ENCODE measurements around the gene P2RY6. TPM values are rescaled to one million over a fixed set of nuclear protein-coding genes. Genes with fewer than 3 reads are reported as not detected.

P2RY6 gene
- total and polyA plus RNA-seq, 2 of the 8 experiments (the other 6 are each of a cell fraction or from before 2014, with no cell fraction given), result 0.15 TPM; not detected in 1

- Histone ChIP-seq H3K4me1 (replicated peaks in 1 of 4; ENCODE audit: control insufficient read depth in 3 of 4, insufficient read depth in 4 of 4, low read length in 3 of 4) (peaks cover 3 to 20% (median 8%) of the 10 kb centered on the region in 4 experiments; a peak in 6 of 7 replicates), H3K4me3 (ENCODE audit: extremely low read depth in 1 of 4, insufficient read depth in 2 of 4, low read depth in 3 of 4, low read length in 4 of 4) (peak within 1 kb of the TSS; percentile 57 to 88 (median 84)), H2BK15ac (ENCODE audit: low read length) (peak within 1 kb of the TSS; percentile 72; the same call in 1 of the 2 replicates), H3K9ac (replicated peaks in 1 of 4; ENCODE audit: extremely low read depth in 1 of 4, low read depth in 3 of 4, low read length in 3 of 4) (peak within 1 kb of the TSS; percentile 3 to 52 (median 38); a peak in 6 of 7 replicates), H2BK20ac (ENCODE audit: low read length) (no peak within 1 kb of the TSS; the same call in 1 of the 2 replicates), H3K18ac (ENCODE audit: extremely low read depth, low read length) (peak within 1 kb of the TSS; percentile 71), H3K23me2 (ENCODE audit: low read depth, low read length) (peaks cover 18% of the 10 kb centered on the region), H3K27me3 (replicated peaks in 1 of 4; ENCODE audit: control insufficient read depth in 3 of 4, extremely low read depth in 1 of 4, insufficient read depth in 3 of 4, low read length in 3 of 4) (peaks cover 0 to 43% (median 30%) of the 10 kb centered on the region in 4 experiments; a peak in 6 of 7 replicates), H3K4ac (replicated peaks; ENCODE audit: insufficient read length, low read depth, low read length) (no peak within 1 kb of the TSS), H3K4me2 (ENCODE audit: insufficient read depth in 1 of 2, low read depth in 2 of 2, low read length in 2 of 2) (peak within 1 kb of the TSS; percentile 37 to 98), H3K27ac (ENCODE audit: low read depth, low read length) (0 out of 2 replicates have a peak within 1 kb of the TSS, but pooled peaks have one; percentile 39), H3K56ac (replicated peaks; ENCODE audit: insufficient read length, low read depth, low read length) (no peak within 1 kb of the TSS), H2BK120ac (replicated peaks; ENCODE audit: low read depth, low read length) (no peak within 1 kb of the TSS), H3K79me1 (ENCODE audit: low read depth, low read length) (peaks cover 3% of the 10 kb centered on the region; the same call in 1 of the 2 replicates), H4K20me1 (replicated peaks in 1 of 2; ENCODE audit: control insufficient read depth in 1 of 2, insufficient read depth in 2 of 2, low read length in 2 of 2) (peaks cover 10 to 24% of the 10 kb centered on the region in 2 experiments), H4K5ac (ENCODE audit: insufficient read length, low read depth, low read length) (peak within 1 kb of the TSS; percentile 51), H3K79me2 (ENCODE audit: control insufficient read depth in 1 of 2, insufficient read depth in 2 of 2, low read length in 2 of 2) (no peaks in the 10 kb centered on the region), H2AFZ (ENCODE audit: low read length) (peak within 1 kb of the TSS; percentile 74; the same call in 1 of the 2 replicates), H3K9me3 (ENCODE audit: insufficient read depth in 2 of 2, low read depth in 1 of 2, low read length in 1 of 2) (no peaks in the 10 kb centered on the region), H2BK5ac (ENCODE audit: low read depth, low read length) (peak within 1 kb of the TSS; percentile 88; the same call in 1 of the 2 replicates), H4K8ac (ENCODE audit: extremely low read depth, insufficient read depth, low read length) (peak within 1 kb of the TSS; percentile 84), H3K36me3 (ENCODE audit: control insufficient read depth in 2 of 4, insufficient read depth in 4 of 4, low read length in 3 of 4) (no peaks in the 10 kb centered on the region), H2BK12ac (ENCODE audit: low read depth, low read length) (0 out of 2 replicates have a peak within 1 kb of the TSS, but pooled peaks have one; percentile 60), H3K23ac (ENCODE audit: insufficient read length) (no peak within 1 kb of the TSS), H2AK5ac (ENCODE audit: low read depth, low read length) (no peak within 1 kb of the TSS), H4K91ac (replicated peaks; ENCODE audit: insufficient read length, low read length) (peak within 1 kb of the TSS; percentile 6), H3K14ac (ENCODE audit: insufficient read length) (no peak within 1 kb of the TSS)
- FAIRE-seq (no peak), DNase-seq (ENCODE audit: low read depth in 1 of 2, low spot score in 2 of 2) (peak in 1 of 2 experiments; percentile 87)
- 3% methylated on average over 49 of the region's 105 CpGs; no CpG with 5 or more reads in 1 of the 2 experiments for WGBS, 2 experiments (ENCODE audit: extremely low coverage in 1 of 2, insufficient coverage in 1 of 2, insufficient read length in 1 of 2, insufficient replicate concordance in 2 of 2, low coverage in 1 of 2, low lambda C conversion rate in 2 of 2, missing lambda C conversion rate in 1 of 2)
- ChIA-PET CTCF (ENCODE audit: partially characterized antibody) (interaction anchor here (0.6 to 25.1 kb wide), 15 partner anchors 14 to 561 kb away, joined by 3 to 383 read pairs (median 9); no protein-coding TSS in a partner anchor), POLR2A (ENCODE audit: partially characterized antibody) (interaction anchor here (0.7 to 7.8 kb wide), 16 partner anchors 9 to 166 kb away, joined by 3 to 91 read pairs (median 4); partner anchors contain the start of gene FCHSD2)
- no peak for TF ChIP-seq KDM5A (IDR thresholded peaks at IDR 0.05; ENCODE audit: low read length)
- no peak for TF ChIP-seq ZNF274 (IDR thresholded peaks at IDR 0.05; ENCODE audit: borderline replicate concordance, extremely low read depth, low read length)
- TF ChIP-seq, protein P1, sequence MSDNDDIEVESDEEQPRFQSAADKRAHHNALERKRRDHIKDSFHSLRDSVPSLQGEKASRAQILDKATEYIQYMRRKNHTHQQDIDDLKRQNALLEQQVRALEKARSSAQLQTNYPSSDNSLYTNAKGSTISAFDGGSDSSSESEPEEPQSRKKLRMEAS (IDR thresholded peaks at IDR 0.05), result no peak; the same call in 1 of the 2 replicates
- no peak for TF ChIP-seq JUND (IDR thresholded peaks at IDR 0.05; ENCODE audit: low read length)
- TF ChIP-seq TCF12 (IDR thresholded peaks at IDR 0.05; ENCODE audit: low read depth, low read length), result no peak
- no peak for TF ChIP-seq TAF7 (optimal IDR thresholded peaks at IDR 0.05; ENCODE audit: borderline replicate concordance, low read depth, low read length)
- TF ChIP-seq SIX5 (IDR thresholded peaks at IDR 0.05; ENCODE audit: low read depth, low read length), result no peak
- TF ChIP-seq POLR2AphosphoS5 (IDR thresholded peaks at IDR 0.05; ENCODE audit: low read depth, low read length), result no peak; the same call in none of the 2 replicates
- no peak; a peak in 1 of 3 replicates for TF ChIP-seq POLR2A (IDR thresholded peaks at IDR 0.05; ENCODE audit: control extremely low read depth in 1 of 2, low read depth in 2 of 2, low read length in 2 of 2)
- no peak for TF ChIP-seq SIRT6 (IDR thresholded peaks at IDR 0.05; ENCODE audit: low read length)
- no peak for TF ChIP-seq YY1 (IDR thresholded peaks at IDR 0.05; ENCODE audit: low read depth, low read length)
Measured at GRCh38 chr11:73308003-73308960, 36.1 kb downstream of the P2RY6 start, which contains the start of gene ARHGEF17. TSS of gene ARHGEF17 (plus strand) at chr11:73308276. CDS start at chr11:73308639, 363 bp downstream.

All from H1 (cell line).